GM21381 (cell line): ENCODE measurements around the gene UBR7.
"Not testable (repeated sequence)": the region's sequence is repeated elsewhere in the genome, so short reads cannot be mapped to it uniquely, and the experiment has no call there.

Experiments used
- ATAC-seq: cut with Tn5 transposase; IDR thresholded peaks from one replicate; pipeline ENCODE4 v1.9.1; 2021; ENCODE audit warnings: mild to moderate bottlenecking, moderate library complexity; ENCODE audit not compliant: unreplicated experiment

The UBR7 gene, protein sequence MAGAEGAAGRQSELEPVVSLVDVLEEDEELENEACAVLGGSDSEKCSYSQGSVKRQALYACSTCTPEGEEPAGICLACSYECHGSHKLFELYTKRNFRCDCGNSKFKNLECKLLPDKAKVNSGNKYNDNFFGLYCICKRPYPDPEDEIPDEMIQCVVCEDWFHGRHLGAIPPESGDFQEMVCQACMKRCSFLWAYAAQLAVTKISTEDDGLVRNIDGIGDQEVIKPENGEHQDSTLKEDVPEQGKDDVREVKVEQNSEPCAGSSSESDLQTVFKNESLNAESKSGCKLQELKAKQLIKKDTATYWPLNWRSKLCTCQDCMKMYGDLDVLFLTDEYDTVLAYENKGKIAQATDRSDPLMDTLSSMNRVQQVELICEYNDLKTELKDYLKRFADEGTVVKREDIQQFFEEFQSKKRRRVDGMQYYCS

DNA sequence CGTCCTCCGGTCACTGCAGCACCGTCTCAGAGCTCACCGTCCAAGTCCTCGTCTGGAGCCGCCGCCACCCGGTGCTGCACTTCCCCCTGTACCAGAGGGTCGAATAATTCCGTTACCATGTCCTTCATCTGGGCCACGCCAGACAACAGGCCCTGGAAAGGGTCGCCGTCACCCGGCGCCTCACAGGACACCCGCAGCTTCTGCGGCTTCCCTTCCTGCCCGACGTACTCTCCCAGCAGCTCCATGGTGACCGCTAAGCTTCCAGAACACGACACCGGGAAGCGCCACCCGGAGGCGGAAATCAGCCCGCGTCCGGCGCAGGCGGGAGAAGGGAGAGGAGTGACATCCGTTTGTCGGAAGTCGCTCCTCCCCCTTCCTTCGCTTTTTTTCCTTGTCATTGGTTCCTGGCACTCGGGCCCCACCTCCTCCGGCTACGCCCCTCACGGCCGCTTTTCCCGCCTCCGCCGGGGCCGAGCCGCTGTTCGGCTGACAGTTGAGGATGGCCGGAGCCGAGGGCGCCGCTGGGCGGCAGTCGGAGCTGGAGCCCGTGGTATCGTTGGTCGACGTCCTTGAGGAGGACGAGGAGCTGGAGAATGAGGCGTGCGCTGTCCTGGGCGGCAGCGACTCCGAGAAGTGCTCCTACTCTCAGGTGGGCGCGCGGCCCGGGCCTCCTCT, at the start of gene UBR7, which contains the start of gene GON7:
UBR7 (plus strand) TSS at position 464 of the 675 bp plus-strand sequence; CDS start at position 500, 36 bp downstream.
GON7 (minus strand) TSS at position 273 of the 675 bp plus-strand sequence; CDS start at position 245, 28 bp downstream.
- ATAC-seq, result peak; percentile 77

DNA sequence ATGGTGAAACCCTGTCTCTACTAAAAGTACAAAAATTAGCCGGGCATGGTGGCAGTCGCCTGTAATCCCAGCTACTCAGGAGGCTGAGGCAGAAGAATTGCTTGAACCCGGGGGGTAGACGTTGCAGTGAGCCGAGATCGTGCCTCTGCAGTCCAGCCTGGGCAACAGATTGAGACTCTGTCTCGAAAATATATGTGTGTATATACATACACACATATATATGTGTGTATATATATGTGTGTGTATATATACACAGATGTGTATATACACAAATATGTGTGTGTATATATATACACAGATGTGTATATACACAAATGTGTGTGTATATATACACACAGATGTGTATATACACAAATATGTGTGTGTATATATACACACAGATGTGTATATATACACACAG, 48.7 kb upstream of the UBR7 start:
- ATAC-seq, result not testable (repeated sequence)

DNA sequence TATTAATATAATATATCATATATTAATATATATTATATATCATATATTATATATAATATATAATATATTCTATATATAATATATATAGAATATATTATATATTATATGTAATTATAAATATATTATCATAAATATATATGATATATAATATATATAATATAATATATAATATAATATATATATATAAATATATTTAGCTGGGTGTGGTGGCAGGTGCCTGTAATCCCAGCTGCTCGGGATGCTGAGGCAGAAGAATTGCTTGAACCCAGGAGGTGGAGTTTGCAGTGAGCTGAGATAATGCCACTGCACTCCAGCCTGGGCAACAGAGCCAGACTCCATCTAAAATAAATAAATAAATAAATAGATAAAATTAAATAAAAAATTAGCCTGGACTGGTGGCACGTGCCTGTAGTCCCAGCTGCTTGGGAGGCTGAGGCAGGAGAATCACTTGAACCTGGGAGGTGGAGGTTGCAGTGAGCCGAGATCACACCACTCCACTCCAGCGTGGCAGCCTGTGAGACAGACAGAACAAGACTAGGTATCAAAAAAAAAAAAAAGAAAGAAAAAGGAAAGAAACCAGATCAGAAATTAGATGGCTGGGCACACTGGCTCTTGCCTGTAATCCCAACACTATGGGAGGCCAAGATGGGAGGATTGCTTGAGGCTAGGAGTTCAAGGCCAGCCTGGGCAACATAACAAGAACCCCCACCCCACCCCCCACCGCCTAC, 47.3 kb upstream of the UBR7 start:
- ATAC-seq, result not testable (repeated sequence)

DNA sequence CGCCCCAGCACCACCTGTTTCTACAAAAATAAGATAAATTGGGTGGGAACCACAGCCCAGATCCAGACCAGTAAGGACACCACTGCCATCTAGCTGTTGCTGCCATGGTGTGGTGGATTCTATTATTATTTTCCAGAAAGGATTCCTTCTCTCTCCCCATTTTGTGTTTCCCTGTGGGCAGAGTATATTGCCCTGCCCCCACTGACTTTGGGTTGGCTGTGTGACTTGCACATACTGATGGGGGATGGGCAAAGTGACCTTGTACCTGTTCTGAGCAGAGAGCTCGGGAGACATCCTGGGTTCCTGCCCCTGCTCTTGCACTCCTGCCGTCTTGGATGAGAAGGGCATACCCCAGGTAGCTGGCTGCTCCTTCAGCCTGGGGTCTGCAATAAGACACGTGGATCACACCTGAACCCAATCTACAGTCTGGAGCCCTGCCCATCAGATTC, 46.7 kb upstream of the UBR7 start:
- ATAC-seq, result no peak

DNA sequence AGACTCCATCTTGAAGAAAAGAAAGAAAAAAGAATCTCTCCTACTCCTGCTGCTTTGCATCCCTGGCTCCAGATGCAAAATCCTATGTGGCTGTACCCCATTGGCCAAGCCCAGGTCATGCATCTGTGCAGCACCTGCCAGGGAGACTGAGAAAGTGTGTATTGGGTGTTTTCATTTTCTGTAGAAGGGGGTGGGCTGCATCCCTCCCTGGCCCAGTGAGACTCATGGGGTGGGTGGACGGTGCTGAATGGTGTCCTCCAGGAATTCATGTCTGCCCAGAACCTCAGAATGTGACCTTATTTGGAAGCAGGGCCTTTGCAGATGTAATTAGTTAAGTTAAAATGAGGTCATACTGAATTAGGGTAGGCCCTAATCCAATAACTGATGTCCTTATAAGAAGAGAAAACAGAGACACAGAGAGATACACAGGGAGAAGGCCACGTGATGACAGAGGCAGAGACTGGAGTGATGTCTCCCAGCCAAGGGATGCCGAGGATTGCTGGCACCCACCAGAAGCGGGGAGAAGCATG, 45.6 kb upstream of the UBR7 start:
- ATAC-seq, result no peak

DNA sequence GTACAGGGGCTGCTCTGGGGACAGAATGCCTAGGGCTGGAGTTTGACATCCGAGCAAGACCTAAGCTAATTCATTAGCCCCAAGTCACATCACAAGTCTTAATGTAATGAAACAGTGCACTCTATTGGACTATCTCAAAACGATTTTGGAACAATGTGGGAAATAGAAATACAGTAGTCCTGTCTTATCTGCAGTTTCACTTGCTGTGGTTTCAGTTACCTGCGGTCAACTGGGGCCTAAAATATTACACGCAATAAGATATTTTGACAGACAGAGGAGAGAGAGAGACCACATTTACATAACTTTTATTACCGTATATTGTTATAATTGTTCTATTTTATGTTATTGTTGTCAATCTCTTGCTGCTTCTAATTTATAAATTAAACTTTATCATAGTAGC, 43.5 kb upstream of the UBR7 start:
- ATAC-seq, result no peak

DNA sequence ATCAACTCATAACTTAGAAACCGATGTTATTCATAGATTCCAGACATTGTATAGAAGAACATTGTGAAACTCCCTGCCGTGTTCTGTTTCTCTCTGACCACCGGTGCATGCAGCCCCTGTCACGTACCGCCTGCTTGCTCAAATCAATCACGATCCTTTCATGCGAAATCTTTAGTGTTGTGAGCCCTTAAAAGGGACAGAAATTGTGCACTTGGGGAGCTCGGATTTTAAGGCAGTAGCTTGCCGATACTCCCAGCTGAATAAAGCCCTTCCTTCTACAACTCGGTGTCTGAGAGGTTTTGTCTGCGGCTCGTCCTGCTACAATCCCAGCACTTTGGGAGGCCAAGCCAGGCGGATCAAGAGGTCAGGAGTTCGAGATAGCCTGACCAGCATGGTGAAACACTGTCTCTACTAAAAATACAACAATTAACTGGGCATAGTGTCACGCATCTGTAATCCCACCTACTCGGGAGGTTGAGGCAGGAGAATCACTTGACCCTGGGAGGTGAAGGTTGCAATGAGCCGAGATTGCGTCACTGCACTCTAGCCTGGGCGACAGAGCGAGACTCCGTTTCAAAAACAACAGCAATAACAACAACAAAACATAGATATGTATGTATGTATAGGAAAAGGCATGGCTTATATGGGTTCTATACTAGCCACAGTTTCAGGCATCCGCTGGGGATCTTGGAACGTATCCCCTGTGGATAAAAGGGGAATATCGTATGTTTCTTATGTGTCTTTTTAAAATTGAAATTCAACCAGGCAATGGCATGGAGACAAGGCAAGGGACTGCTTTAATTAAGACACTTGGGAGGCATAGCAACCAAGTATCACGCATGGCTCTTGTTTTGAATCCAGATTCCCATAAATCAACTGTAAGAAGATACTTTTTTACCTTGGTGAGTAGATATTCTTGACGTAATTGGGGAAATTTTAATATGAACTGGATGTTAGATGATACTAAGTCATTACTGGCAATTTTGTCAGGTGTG, 41.5 kb upstream of the UBR7 start:
- not testable (repeated sequence) for ATAC-seq

DNA sequence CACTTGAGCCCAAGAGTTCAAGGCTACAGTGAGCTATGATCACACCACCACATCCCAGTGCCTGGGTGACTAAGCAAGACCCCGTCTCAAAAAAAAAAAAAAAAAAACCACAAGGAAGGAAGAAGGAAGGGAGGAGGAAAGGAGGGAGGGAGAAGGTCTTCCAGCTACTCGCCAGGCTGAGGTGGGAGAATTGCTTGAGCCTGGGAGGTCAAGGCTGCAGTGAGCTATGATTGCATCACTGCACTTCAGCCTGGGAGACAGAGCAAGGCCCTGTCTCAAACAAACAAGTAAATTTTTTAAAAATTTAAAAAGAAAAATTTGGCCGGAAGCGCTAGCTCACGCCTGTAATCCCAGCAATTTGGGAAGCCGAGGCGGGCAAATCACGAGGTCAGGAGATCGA, 38.4 kb upstream of the UBR7 start:
- not testable (repeated sequence) for ATAC-seq

DNA sequence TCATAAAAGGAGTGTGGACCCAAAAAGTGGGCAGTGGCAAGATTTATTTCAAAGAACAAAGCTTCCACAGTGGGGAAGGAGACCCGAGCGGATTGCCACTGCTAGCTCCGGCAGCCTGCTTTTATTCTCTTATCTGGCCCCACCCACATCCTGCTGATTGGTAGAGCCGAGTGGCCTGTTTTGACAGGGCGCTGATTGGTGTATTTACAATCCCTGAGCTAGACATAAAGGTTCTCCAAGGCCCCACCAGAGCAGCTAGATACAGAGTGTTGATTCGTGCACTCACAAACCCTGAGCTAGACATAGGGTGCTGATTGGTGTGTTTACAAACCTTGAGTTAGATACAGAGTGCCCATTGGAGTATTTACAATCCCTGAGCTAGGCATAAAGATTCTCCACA, 37.4 kb upstream of the UBR7 start:
- ATAC-seq, result not testable (repeated sequence)

DNA sequence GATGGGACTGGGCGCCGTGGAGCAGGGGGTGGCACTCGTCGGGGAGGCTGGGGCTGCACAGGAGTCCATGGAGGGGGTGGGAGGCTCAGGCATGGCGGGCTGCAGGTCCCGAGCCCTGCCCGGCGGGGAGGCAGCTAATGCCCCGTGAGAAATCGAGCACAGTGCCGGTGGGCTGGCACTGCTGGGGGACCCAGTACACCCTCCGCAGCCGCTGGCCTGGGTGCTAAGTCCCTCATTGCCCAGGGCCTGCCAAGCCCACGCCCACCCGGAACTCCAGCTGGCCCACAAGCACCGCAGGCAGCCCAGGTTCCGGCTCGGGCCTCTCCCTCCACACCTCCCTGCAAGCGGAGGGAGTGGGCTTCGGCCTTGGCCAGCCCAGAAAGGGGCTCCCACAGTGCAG, 36.9 kb upstream of the UBR7 start:
- ATAC-seq, result not testable (repeated sequence)

DNA sequence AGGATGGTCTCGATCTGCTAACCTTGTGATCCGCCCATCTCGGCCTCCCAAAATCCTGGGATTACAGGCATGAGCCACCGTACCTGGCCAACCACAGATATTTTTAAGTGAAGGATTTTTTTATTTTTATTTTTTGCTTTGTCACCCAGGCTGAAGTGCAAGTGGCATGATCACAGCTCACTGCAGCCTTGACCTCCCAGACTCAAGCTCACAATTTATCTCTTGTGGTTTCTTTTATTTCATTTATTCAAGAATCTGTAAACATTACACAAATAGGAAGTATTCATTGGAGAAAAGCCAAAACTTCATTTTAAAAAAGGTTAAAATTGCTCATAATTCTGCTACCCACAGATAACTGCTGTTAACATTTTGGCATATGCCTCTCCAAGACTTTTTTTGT, 35.7 kb upstream of the UBR7 start:
- ATAC-seq, result no peak

DNA sequence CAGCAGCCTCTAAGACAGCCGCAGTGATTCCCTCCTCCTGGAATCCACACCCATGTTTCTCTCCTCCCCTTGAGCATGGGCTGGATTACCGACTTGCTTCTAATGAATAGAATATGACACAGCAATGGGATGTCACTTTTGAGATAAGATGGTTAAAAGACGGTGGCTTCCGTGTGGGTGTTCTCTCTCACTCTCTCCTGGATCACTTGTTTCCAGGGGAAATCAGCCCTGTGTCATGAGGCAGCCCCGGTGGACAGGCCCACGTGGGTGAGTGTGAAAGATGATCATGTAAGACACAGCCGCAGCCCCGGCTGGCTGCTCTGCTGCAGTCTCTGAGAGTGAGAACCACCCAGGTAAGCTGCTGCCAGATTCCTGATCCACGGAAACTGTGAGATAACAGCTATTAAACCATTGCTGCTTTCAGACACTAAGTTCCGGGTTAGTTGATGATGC, 33.1 kb upstream of the UBR7 start:
- ATAC-seq, result no peak

DNA sequence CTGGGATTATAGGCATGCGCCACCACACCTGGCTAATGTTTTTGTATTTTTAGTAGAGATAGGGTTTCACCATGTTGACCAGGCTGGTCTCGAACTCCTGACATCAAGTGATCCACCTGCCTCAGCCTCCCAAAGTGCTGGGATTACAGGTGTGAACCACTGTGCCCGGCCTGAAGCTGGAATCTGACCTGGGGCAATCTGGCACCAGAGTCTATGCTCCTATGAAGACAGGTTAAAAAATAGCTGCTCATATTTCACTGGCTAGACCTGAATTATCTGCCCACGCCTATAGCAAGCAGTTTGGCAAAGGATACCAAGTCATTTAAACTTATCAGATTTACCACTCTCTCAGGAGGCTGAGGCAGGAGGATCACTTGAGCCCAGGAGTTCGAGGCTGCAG, 32.3 kb upstream of the UBR7 start:
- ATAC-seq, result not testable (repeated sequence)

DNA sequence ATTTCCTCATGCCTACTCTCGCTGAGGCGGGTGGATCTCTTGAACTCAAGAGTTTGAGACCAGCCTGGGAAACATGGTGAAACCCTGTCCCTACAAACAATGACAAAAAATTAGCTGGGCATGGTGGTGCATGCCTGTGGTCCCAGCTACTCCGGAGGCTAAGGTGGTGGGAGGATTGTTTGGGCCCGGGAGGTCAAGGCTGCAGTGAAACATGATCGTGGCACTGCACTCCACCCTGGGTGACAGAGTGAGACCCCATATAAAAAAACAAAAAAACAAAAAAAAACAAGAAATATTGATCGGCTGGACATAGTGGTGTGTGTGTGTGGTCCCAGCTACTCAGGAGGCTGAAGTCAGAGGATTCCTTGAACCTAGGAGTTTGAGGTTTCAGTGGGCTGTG, 31.6 kb upstream of the UBR7 start:
- no peak for ATAC-seq

DNA sequence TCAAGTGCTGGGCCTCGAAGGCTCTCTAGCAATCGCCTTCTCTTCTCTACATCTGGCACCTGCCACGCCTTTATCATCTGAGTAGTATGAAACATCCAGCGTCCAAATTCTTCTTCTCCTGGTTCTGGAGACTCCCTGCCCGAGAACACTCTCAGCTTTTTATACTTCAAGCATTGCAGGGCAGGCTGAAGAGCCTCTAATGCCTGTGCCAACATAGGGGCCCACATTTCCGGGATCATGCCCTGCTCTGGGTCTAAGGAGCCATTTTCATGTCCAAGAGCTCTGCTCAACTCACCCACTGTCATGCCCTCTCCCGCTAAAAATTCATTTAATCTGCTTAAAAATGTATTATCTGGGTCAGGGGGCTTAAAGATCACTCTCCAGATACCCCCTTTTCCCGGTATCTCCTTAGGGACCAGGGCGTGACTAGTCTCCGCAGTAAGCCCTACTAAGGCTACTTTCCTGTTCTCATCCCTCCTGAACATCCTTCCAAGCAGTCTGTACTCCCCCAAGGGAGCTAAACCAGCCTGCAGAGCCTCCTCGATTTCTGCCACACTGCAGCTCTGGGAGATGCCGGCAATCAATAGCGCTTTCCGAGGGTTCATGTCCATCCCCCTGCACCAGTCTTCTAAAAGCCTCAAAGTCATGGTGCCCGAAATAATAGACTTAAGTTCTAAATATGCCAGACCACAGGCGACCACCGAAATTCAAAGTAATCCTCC, 23.3 kb upstream of the UBR7 start:
- ATAC-seq, result no peak

DNA sequence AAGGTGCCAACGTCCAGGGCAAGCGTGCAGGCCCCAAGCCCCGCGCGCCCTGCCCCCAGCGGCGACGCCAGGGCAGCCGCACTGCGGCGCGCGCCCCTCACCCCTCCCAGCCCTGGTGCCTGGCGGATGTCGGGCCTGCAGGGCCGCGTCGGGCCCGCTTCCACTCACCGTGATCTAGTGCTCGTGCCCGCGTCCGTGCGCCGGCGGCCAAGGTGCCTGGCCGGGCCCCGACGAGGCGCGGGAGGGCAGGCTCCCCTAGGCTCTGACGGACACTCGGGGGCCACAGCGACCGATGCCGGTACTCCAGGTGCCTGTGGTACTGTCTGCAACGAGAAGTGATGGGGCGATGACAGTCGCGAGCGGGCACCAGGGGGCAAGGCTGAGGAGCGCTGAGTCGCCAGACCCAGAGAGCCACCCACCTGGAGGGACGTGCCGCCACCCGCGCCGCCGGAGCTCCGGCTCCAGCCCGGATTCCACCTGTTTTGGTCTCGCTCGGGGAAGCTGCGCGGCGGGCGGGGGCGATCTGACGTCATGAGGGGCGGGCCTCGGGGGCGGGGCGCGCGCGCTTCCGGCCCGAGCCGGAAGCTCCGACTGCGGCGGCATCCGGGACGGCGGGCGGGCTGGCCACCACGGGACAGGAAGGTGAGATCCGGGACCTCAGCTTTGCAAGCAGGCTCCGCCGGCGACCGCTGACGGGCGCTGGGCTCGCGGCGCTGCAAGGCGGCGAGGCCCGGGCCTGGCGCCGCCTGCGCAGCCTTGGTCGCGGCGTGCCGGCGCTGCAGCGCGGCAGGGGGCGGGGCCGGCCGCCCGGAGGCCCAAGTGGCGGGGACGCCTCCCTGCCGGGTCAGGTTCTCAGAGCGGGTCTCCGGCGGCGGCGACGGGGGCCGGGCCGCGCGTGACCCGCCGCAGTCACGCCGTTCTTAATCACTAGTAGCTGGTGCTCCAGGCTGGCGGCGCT, 22.4 kb upstream of the UBR7 start, which contains the start of the genes LYSET and MOAP1:
LYSET (plus strand) TSS at position 927 of the 958 bp plus-strand sequence. CDS start 89 bp downstream, outside the sequence.
MOAP1 (minus strand) TSS at position 507 of the 958 bp plus-strand sequence. CDS start 655 bp downstream, outside the sequence.
- ATAC-seq, result peak; percentile 83

DNA sequence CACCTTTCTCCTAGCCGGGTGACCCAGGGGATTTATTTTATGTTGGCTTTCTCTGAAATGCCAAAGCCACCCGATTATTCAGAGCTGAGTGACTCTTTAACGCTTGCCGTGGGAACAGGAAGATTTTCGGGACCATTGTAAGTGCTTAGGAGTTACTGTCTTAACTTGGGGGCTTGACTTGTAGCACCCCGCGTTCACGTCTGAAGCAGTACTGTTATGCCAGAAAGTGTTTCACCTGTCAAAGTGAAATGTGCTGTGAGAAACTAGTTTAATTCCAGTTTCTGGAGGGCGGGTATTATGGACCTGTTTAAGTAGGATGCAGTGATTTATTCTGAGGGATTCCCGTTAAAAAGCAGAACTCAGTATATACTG, 21.7 kb upstream of the UBR7 start:
- no peak for ATAC-seq

DNA sequence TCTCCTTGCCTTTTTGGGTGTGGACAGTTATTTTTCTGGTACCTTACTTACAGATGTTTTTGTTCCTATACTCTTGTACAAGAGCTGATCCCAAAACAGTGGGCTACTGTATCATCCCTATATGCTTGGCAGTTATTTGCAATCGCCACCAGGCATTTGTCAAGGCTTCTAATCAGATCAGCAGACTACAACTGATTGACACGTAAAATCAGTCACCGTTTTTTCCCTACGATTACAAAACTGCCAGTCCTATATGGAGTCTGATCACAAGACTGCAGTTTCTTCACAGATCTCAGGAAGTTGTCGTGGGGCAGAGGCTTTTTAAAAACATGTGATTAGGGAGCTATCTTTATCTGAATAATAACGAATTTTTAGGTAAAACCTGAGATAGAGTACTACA, 20.6 kb upstream of the UBR7 start:
- ATAC-seq, result no peak
